ENCODE measurements around the gene ANKRD62. TPM values are rescaled to one million over a fixed set of nuclear protein-coding genes. Genes with fewer than 3 reads are reported as not detected.
"Not testable (repeated sequence)": the region's sequence is repeated elsewhere in the genome, so short reads cannot be mapped to it uniquely, and the experiment has no call there.

Gene ANKRD62
- total RNA-seq, 2 experiments from 2014 or later, result not detected

- ChIA-PET POLR2A (no interaction called here), CTCF (no interaction called here)
- no peak for DNase-seq
- peaks cover 10% of the 10 kb centered on the region for H3K27me3 Mint-ChIP-seq (ENCODE audit: low read depth)
- no peak overlapping the region for H3K27ac Mint-ChIP-seq
- H3K36me3 Mint-ChIP-seq (ENCODE audit: low read depth), result no peaks in the 10 kb centered on the region
- no peak for ATAC-seq
- no peaks in the 10 kb centered on the region for H3K4me1 Mint-ChIP-seq (ENCODE audit: low read depth)
- H3K4me3 Mint-ChIP-seq, result no peak overlapping the region
- H3K9me3 Mint-ChIP-seq (ENCODE audit: insufficient read depth), result no peaks in the 10 kb centered on the region
Measured at GRCh38 chr18:12056884-12057402, 36.7 kb upstream of the ANKRD62 start.

DNA sequence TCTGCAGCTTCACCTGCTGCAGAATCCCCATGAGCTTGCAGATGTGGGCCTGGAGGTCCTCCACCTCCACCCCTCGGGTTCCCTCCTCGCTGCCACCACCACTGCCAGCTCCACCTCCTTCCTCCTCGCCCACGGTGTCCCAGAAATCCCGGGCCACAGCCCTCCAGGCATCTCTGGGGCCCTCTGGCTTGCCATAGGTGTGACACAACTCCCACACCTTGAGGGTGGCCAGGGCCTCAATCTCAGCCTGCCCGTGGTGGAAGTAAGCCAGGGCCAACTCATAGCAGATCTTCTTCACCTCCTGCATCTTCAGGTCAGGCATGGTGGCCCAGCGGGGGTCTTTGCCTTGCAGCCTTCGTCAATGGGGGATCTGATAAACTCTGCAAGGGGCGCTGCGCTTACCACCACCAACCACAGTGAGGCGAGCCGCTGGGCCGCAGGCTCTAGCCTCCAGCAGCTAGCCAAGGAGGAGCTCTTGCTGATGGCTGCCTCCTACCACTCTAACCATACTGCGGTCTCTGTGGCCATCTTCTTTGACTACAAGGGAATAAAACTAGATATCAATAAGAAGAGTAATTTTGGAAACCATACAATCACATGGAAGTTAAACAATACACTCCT lies 36.1 kb upstream of the ANKRD62 start:
- CTCF ChIA-PET, result no interaction called here
- Mint-ChIP-seq H3K4me1 (ENCODE audit: low read depth) (no peaks in the 10 kb centered on the region), H3K27me3 (ENCODE audit: low read depth) (peaks cover 7% of the 10 kb centered on the region), H3K9me3 (ENCODE audit: insufficient read depth) (no peaks in the 10 kb centered on the region), H3K36me3 (ENCODE audit: low read depth) (no peaks in the 10 kb centered on the region), H3K27ac (no peak overlapping the region), H3K4me3 (no peak overlapping the region)
- DNase-seq (no peak), ATAC-seq (no peak)
- POLR2A ChIA-PET, result no interaction called here

GRCh38 chr18:12059334-12060181 lies 34.1 kb upstream of the ANKRD62 start:
- no peak for DNase-seq
- ChIA-PET POLR2A (no interaction called here), CTCF (no interaction called here)
- Mint-ChIP-seq H3K4me1 (ENCODE audit: low read depth) (no peaks in the 10 kb centered on the region), H3K36me3 (ENCODE audit: low read depth) (no peaks in the 10 kb centered on the region), H3K27ac (no peak overlapping the region), H3K9me3 (ENCODE audit: insufficient read depth) (no peaks in the 10 kb centered on the region), H3K27me3 (ENCODE audit: low read depth) (no peaks in the 10 kb centered on the region), H3K4me3 (no peak overlapping the region)
- no peak for ATAC-seq

DNA sequence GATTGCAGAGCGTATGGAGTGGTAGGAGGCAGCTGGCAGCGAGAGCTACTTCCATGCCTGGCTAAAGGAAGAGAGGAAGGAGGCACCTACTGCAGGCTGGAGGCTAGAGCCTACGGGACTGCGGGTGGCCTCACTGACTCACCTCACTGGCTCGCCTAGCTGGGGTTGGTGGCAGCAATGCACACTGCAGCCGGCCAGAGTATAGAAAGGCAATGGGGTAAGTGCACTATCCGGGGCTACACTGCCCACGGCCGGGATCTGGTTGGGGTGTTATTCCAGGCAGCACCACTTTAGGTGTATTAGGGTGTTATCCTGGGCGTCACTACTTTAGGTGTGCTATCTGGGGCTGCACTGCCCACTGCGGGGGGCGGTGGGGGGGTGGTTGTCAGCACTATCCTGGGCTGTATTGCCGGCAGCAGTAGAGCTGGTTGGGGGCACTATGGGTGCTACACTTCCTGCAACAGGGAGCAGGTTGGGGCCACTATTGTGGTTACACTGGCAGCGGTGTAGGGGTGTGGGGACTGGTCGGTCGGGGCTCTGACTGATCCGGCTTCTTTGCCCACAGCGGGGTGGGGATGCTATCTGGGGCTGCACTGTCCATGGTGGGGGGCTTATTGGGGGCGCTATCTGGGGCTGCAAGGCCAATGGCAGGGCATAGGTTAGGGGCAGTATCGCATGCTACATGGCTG lies 33.3 kb upstream of the ANKRD62 start:
- Mint-ChIP-seq H3K4me1 (ENCODE audit: low read depth) (no peaks in the 10 kb centered on the region), H3K27me3 (ENCODE audit: low read depth) (no peaks in the 10 kb centered on the region), H3K4me3 (no peak overlapping the region), H3K9me3 (ENCODE audit: insufficient read depth) (no peaks in the 10 kb centered on the region), H3K27ac (no peak overlapping the region), H3K36me3 (ENCODE audit: low read depth) (no peaks in the 10 kb centered on the region)
- DNase-seq, result no peak
- ATAC-seq, result no peak
- CTCF ChIA-PET, result no interaction called here
- POLR2A ChIA-PET, result no interaction called here

GRCh38 chr18:12061685-12062084 lies 32.0 kb upstream of the ANKRD62 start:
- CTCF ChIA-PET, result no interaction called here
- DNase-seq (no peak), ATAC-seq (no peak)
- POLR2A ChIA-PET, result no interaction called here
- H3K9me3 Mint-ChIP-seq (ENCODE audit: insufficient read depth), result no peaks in the 10 kb centered on the region
- H3K36me3 Mint-ChIP-seq (ENCODE audit: low read depth), result no peaks in the 10 kb centered on the region
- no peaks in the 10 kb centered on the region for H3K4me1 Mint-ChIP-seq (ENCODE audit: low read depth)
- no peak overlapping the region for H3K27ac Mint-ChIP-seq
- H3K27me3 Mint-ChIP-seq (ENCODE audit: low read depth), result no peaks in the 10 kb centered on the region
- no peak overlapping the region for H3K4me3 Mint-ChIP-seq

DNA sequence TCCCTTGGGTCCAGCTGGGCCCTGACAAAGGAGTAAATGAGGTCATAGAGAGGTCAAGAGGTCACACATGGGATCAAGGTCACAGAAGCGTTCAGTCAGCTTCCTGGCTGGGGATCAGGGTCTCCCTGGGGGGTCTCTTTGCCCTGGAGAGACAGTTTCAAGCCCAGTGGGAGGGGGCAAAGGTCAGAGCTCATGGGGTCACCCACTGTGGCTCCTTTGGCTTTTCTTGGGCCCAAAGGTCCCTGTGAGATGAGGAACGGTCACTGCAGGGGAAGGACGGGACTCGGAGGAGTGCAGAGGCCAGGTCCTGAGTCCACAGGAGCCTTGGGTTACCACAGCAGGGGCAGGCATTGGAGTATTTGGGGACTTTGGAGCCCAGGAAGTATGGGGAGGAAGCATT lies 30.7 kb upstream of the ANKRD62 start:
- H3K27me3 Mint-ChIP-seq (ENCODE audit: low read depth), result no peaks in the 10 kb centered on the region
- ChIA-PET POLR2A (no interaction called here), CTCF (no interaction called here)
- ATAC-seq (no peak), DNase-seq (no peak)
- H3K27ac Mint-ChIP-seq, result no peak overlapping the region
- no peaks in the 10 kb centered on the region for H3K9me3 Mint-ChIP-seq (ENCODE audit: insufficient read depth)
- H3K4me1 Mint-ChIP-seq (ENCODE audit: low read depth), result no peaks in the 10 kb centered on the region
- H3K36me3 Mint-ChIP-seq (ENCODE audit: low read depth), result no peaks in the 10 kb centered on the region
- no peak overlapping the region for H3K4me3 Mint-ChIP-seq

DNA sequence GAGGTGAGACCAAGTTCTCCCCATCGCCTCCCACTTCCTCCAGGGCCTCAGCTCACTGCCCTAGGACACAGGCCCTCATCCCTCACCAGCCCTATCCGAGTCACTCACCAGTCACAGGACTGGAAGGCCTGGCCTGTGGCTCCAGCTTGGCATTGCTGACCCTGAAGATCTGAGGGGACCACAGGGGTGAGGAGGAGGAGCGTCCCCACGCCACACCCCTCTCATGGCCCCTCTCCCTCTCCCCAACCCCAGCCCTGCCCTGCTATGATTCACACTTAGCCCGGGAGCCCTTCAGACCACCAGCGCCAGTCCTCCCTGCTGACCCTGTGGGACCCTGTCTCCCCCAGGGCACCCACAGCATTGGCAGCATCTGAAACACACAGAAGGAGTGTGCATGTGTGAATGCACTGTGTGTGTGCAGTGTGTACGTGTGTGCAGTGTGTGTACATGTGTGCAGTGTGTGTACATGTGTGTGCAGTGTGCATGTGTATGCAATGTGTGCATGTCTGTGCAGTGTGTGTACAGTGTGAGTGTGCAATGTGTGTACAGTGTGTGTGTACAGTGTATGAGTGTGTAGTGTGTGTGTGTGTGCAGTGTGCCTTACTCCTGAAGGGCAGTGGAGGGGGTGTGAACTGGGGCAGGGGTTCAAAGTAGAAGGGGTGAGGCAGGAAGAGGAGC lies 29.4 kb upstream of the ANKRD62 start:
- ChIA-PET CTCF (no interaction called here), POLR2A (no interaction called here)
- no peak overlapping the region for H3K4me3 Mint-ChIP-seq
- no peaks in the 10 kb centered on the region for H3K4me1 Mint-ChIP-seq (ENCODE audit: low read depth)
- no peaks in the 10 kb centered on the region for H3K9me3 Mint-ChIP-seq (ENCODE audit: insufficient read depth)
- H3K27me3 Mint-ChIP-seq (ENCODE audit: low read depth), result peaks cover 2% of the 10 kb centered on the region
- DNase-seq (no peak), ATAC-seq (no peak)
- H3K27ac Mint-ChIP-seq, result no peak overlapping the region
- H3K36me3 Mint-ChIP-seq (ENCODE audit: low read depth), result no peaks in the 10 kb centered on the region

- H3K4me1 Mint-ChIP-seq (ENCODE audit: low read depth), result no peaks in the 10 kb centered on the region
- no peaks in the 10 kb centered on the region for H3K9me3 Mint-ChIP-seq (ENCODE audit: insufficient read depth)
- no peak overlapping the region for H3K27ac Mint-ChIP-seq
- DNase-seq (no peak), ATAC-seq (no peak)
- H3K4me3 Mint-ChIP-seq, result no peak overlapping the region
- ChIA-PET POLR2A (no interaction called here), CTCF (no interaction called here)
- H3K27me3 Mint-ChIP-seq (ENCODE audit: low read depth), result peaks cover 2% of the 10 kb centered on the region
- no peaks in the 10 kb centered on the region for H3K36me3 Mint-ChIP-seq (ENCODE audit: low read depth)
Measured at GRCh38 chr18:12065397-12065796, 28.2 kb upstream of the ANKRD62 start.

DNA sequence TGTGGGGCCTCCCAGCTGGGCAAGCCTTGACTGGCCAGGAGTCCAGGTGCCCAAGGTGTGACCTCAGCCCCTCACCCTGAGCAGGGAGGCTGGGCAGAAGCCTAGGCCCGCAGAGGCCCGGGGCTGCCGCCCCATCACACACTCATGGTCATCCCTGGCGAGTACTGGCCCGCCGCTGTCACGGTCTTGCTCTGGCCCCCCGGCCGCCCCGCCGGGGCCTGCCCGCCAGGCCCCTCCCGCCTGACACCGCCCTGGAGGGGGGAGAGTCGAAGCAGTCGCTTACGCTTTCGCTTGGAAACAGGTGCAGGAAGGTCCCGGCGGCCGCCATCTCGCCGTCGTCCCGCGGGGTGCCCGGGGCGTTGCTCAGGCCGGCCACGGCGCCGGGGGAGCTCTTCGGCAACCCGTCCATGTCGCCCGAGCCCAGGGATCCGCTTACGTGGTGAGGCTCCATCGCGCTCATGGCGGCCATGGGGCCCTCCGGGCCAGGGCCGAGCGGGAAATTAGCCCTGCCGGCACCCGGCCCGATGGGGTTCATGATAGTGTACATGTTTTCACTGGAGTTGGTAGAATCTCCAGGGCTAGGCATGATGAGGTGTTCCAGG lies 26.6 kb upstream of the ANKRD62 start:
- H3K27me3 Mint-ChIP-seq (ENCODE audit: low read depth), result peaks cover 4% of the 10 kb centered on the region
- H3K4me1 Mint-ChIP-seq (ENCODE audit: low read depth), result no peaks in the 10 kb centered on the region
- H3K4me3 Mint-ChIP-seq, result no peak overlapping the region
- no peaks in the 10 kb centered on the region for H3K36me3 Mint-ChIP-seq (ENCODE audit: low read depth)
- CTCF ChIA-PET, result no interaction called here
- POLR2A ChIA-PET, result interaction anchor here (0.6 kb wide), 1 partner anchor 483 kb away, joined by 3 read pairs; no protein-coding TSS in a partner anchor
- DNase-seq (no peak), ATAC-seq (no peak)
- H3K27ac Mint-ChIP-seq, result no peak overlapping the region
- no peaks in the 10 kb centered on the region for H3K9me3 Mint-ChIP-seq (ENCODE audit: insufficient read depth)

DNA sequence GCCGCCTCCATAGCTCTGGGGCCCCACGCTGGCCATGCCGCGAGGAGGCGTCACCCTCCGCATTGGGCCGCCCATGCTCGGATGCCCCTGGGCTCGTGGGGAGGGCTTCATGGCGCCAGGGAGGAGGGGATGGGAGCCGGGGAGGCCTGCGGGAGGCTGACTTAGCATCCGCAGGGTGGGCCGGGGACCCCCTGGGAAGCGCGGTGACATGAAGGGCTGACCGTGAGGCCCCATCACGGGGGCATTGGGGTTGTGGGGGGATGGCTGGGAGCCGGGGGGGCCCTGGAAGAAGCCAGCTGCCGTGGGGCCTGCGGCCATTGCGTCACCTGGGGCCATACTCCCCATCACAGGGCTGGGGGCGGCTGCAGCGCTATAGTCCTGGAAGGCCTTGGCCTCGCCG lies 26.0 kb upstream of the ANKRD62 start:
- no peaks in the 10 kb centered on the region for H3K9me3 Mint-ChIP-seq (ENCODE audit: insufficient read depth)
- no peak overlapping the region for H3K4me3 Mint-ChIP-seq
- no peaks in the 10 kb centered on the region for H3K36me3 Mint-ChIP-seq (ENCODE audit: low read depth)
- ATAC-seq, result no peak
- H3K27ac Mint-ChIP-seq, result no peak overlapping the region
- peaks cover 6% of the 10 kb centered on the region for H3K27me3 Mint-ChIP-seq (ENCODE audit: low read depth)
- DNase-seq, result no peak
- no peaks in the 10 kb centered on the region for H3K4me1 Mint-ChIP-seq (ENCODE audit: low read depth)
- ChIA-PET POLR2A (no interaction called here), CTCF (no interaction called here)

DNA sequence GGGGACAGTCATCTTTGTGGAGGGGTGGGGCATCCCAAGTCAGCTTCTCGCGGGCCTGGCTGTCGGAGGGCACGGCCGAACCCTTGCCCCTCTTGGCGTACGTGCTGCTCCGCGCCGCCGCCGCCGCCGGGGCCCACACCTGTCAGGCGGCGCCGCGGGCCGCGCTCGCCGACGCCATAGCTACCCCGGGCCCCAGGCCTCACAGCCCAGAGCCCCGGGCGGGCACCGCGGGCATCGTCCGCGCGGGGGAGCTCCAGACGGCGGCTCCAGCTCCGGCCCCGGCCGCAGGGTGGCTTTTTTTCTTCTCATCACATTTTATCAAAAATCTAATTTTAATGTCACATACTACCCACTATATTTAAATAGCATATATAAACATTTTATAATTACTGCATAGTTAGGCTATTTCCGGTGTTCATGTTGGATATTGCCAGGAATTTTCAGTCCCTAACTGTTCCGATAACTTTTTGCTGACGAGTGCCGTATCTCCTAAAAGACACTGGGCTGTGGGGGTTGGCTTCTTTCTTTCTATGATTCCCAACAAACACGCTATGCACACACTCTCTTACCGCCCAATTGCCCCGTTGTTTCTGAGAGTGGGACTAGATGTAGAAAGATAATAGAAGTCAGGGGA lies 25.2 kb upstream of the ANKRD62 start:
- POLR2A ChIA-PET; DNase-seq; H3K9me3 Mint-ChIP-seq (ENCODE audit: insufficient read depth); H3K27ac Mint-ChIP-seq; H3K4me3 Mint-ChIP-seq; CTCF ChIA-PET; H3K4me1 Mint-ChIP-seq (ENCODE audit: low read depth); H3K27me3 Mint-ChIP-seq (ENCODE audit: low read depth); H3K36me3 Mint-ChIP-seq (ENCODE audit: low read depth): not testable (repeated sequence)
- ATAC-seq, result peak; percentile 33

Data from activated CD8-positive, alpha-beta T cell treated with anti-CD3 and anti-CD28 coated beads, Interleukin-2, amount 10 ng/mL, durations not matched to agents 7 days and 5 days (primary cell).